Activated CD8-positive, alpha-beta T cell treated with anti-CD3 and anti-CD28 coated beads, Interleukin-2, amount 10 ng/mL, durations not matched to agents 7 days and 5 days (primary cell): Measurements from ENCODE around the gene FTO. TPM values are rescaled to one million over a fixed set of nuclear protein-coding genes. Genes with fewer than 3 reads are reported as not detected.

Source experiments
- ATAC-seq: fragments of 150-1000 bp; cut with Tn5 transposase; one replicate; pipeline ENCODE4 v1.10.0; 2021; ENCODE audit warnings: moderate library complexity
- CTCF ChIA-PET: fragments of 350-600 bp; sonication (Branson Sonifier 250); formaldehyde crosslinking; loops from one replicate; lab custom pipeline; 2021; ENCODE audit warnings: antibody characterized with exemption; lab: Charles Lee
- POLR2A ChIA-PET: fragments of 350-600 bp; sonication (Branson Sonifier 250); formaldehyde crosslinking; loops from one replicate; lab custom pipeline; 2021; ENCODE audit warnings: antibody characterized with exemption; lab: Charles Lee
- DNase-seq: peaks from one replicate; pipeline ENCODE4 v3.0.0-alpha.2; 2020
- H3K27ac Mint-ChIP-seq: one replicate; pipeline ENCODE4 v1.8.0; 2021; ENCODE audit warnings: mild to moderate bottlenecking, mixed read lengths
- H3K27me3 Mint-ChIP-seq: one replicate; pipeline ENCODE4 v1.8.0; 2021; ENCODE audit warnings: low read depth, mixed read lengths
- H3K36me3 Mint-ChIP-seq: one replicate; pipeline ENCODE4 v1.8.0; 2021; ENCODE audit warnings: low read depth, mixed read lengths
- H3K4me1 Mint-ChIP-seq: one replicate; pipeline ENCODE4 v1.8.0; 2021; ENCODE audit warnings: low read depth, mixed read lengths
- H3K4me3 Mint-ChIP-seq: one replicate; pipeline ENCODE4 v1.8.0; 2021; ENCODE audit warnings: mild to moderate bottlenecking, mixed read lengths
- H3K9me3 Mint-ChIP-seq: one replicate; pipeline ENCODE4 v1.8.0; 2022; ENCODE audit warnings: mixed read lengths; ENCODE audit not compliant: insufficient read depth
- total RNA-seq, 2 experiments: library from RNA; stranded (reverse); gene quantifications; one replicate each; pipeline ENCODE4 v1.2.3, GENCODE V29; 2021

Gene FTO
- total RNA-seq, 2 experiments from 2014 or later = 40.2 to 44.5 TPM

- Mint-ChIP-seq H3K9me3 (no peaks in the 10 kb centered on the region), H3K4me1 (no peaks in the 10 kb centered on the region), H3K27me3 (no peaks in the 10 kb centered on the region), H3K4me3 (no peak overlapping the region), H3K27ac (no peak overlapping the region), H3K36me3 (no peaks in the 10 kb centered on the region)
- DNase-seq = no peak
- ChIA-PET POLR2A (no interaction called here), CTCF (no interaction called here)
- no peak for ATAC-seq
These were observed 403.7 kb downstream of the FTO start for GRCh38 chr16:54107583-54108202.

- ChIA-PET POLR2A (no interaction called here), CTCF (no interaction called here)
- Mint-ChIP-seq H3K4me3 (no peak overlapping the region), H3K36me3 (peaks cover 2% of the 10 kb centered on the region), H3K4me1 (no peaks in the 10 kb centered on the region), H3K9me3 (no peaks in the 10 kb centered on the region), H3K27me3 (no peaks in the 10 kb centered on the region), H3K27ac (no peak overlapping the region)
- DNase-seq = no peak
- ATAC-seq = no peak
These were observed 406.3 kb downstream of the FTO start for GRCh38 chr16:54110016-54110981.

GRCh38 chr16:54112451-54113206 is 408.7 kb downstream of the FTO start:
- POLR2A ChIA-PET = no interaction called here
- no peaks in the 10 kb centered on the region for H3K4me1 Mint-ChIP-seq
- H3K36me3 Mint-ChIP-seq = peaks cover 2% of the 10 kb centered on the region
- H3K9me3 Mint-ChIP-seq = no peaks in the 10 kb centered on the region
- no peak overlapping the region for H3K27ac Mint-ChIP-seq
- no peak for ATAC-seq
- CTCF ChIA-PET = no interaction called here
- no peak overlapping the region for H3K4me3 Mint-ChIP-seq
- no peaks in the 10 kb centered on the region for H3K27me3 Mint-ChIP-seq
- DNase-seq = no peak

GRCh38 chr16:54115558-54115957 is 411.6 kb downstream of the FTO start:
- Mint-ChIP-seq H3K27ac (no peak overlapping the region), H3K9me3 (no peaks in the 10 kb centered on the region), H3K36me3 (peaks cover 4% of the 10 kb centered on the region), H3K4me1 (no peaks in the 10 kb centered on the region), H3K4me3 (no peak overlapping the region), H3K27me3 (no peaks in the 10 kb centered on the region)
- ChIA-PET CTCF (no interaction called here), POLR2A (no interaction called here)
- no peak for DNase-seq
- ATAC-seq = no peak

- H3K36me3 Mint-ChIP-seq = peaks cover 4% of the 10 kb centered on the region
- H3K9me3 Mint-ChIP-seq = no peaks in the 10 kb centered on the region
- DNase-seq (no peak), ATAC-seq (no peak)
- no peak overlapping the region for H3K27ac Mint-ChIP-seq
- ChIA-PET CTCF (no interaction called here), POLR2A (no interaction called here)
- no peaks in the 10 kb centered on the region for H3K27me3 Mint-ChIP-seq
- no peaks in the 10 kb centered on the region for H3K4me1 Mint-ChIP-seq
- no peak overlapping the region for H3K4me3 Mint-ChIP-seq
These were observed 412.2 kb downstream of the FTO start for GRCh38 chr16:54116124-54116655.

- POLR2A ChIA-PET = no interaction called here
These were observed 414.9 kb downstream of the FTO start for GRCh38 chr16:54118846-54119245.

GRCh38 chr16:54120846-54121480 is 417.0 kb downstream of the FTO start:
- no peaks in the 10 kb centered on the region for H3K27me3 Mint-ChIP-seq
- H3K27ac Mint-ChIP-seq = no peak overlapping the region
- no peak for DNase-seq
- no peak overlapping the region for H3K4me3 Mint-ChIP-seq
- peaks cover 3% of the 10 kb centered on the region for H3K4me1 Mint-ChIP-seq
- H3K36me3 Mint-ChIP-seq = peaks cover 2% of the 10 kb centered on the region
- no peaks in the 10 kb centered on the region for H3K9me3 Mint-ChIP-seq
- no peak for ATAC-seq
- POLR2A ChIA-PET = no interaction called here
- CTCF ChIA-PET = no interaction called here

More at GRCh38 chr16:54118846-54119245, 414.9 kb downstream of the FTO start:
- Mint-ChIP-seq H3K36me3 (peaks cover 4% of the 10 kb centered on the region), H3K9me3 (no peaks in the 10 kb centered on the region), H3K27ac (no peak overlapping the region), H3K4me1 (peaks cover 2% of the 10 kb centered on the region), H3K27me3 (no peaks in the 10 kb centered on the region), H3K4me3 (no peak overlapping the region)
- CTCF ChIA-PET = no interaction called here
- ATAC-seq (no peak), DNase-seq (no peak)

- ChIA-PET POLR2A (no interaction called here), CTCF (no interaction called here)
These were observed 417.8 kb downstream of the FTO start for GRCh38 chr16:54121539-54122295.

GRCh38 chr16:54123766-54124165 is 419.8 kb downstream of the FTO start:
- no peak overlapping the region for H3K4me3 Mint-ChIP-seq
- ChIA-PET POLR2A (no interaction called here), CTCF (no interaction called here)
- no peak overlapping the region for H3K27ac Mint-ChIP-seq
- H3K27me3 Mint-ChIP-seq = no peaks in the 10 kb centered on the region
- DNase-seq (no peak), ATAC-seq (no peak)
- H3K4me1 Mint-ChIP-seq = peaks cover 12% of the 10 kb centered on the region
- H3K9me3 Mint-ChIP-seq = no peaks in the 10 kb centered on the region
- H3K36me3 Mint-ChIP-seq = peaks cover 2% of the 10 kb centered on the region

More at GRCh38 chr16:54121539-54122295, 417.8 kb downstream of the FTO start:
- Mint-ChIP-seq H3K27ac (no peak overlapping the region), H3K36me3 (peaks cover 2% of the 10 kb centered on the region), H3K9me3 (no peaks in the 10 kb centered on the region), H3K4me3 (no peak overlapping the region), H3K27me3 (no peaks in the 10 kb centered on the region), H3K4me1 (peaks cover 8% of the 10 kb centered on the region)
- ATAC-seq = no peak
- DNase-seq = no peak

- Mint-ChIP-seq H3K36me3 (no peaks in the 10 kb centered on the region), H3K27me3 (peaks cover 4% of the 10 kb centered on the region), H3K4me3 (no peak overlapping the region), H3K4me1 (peaks cover 12% of the 10 kb centered on the region), H3K27ac (no peak overlapping the region), H3K9me3 (no peaks in the 10 kb centered on the region)
- ChIA-PET POLR2A (no interaction called here), CTCF (no interaction called here)
- ATAC-seq (no peak), DNase-seq (no peak)
These were observed 422.0 kb downstream of the FTO start for GRCh38 chr16:54125751-54126655.
